GM10266 (cell line): ENCODE results near the gene SETDB1.
"Not testable (repeated sequence)": the region's sequence is repeated elsewhere in the genome, so short reads cannot be mapped to it uniquely, and the experiment has no call there.

Source experiments
- DNase-seq: peaks from one replicate; pipeline ENCODE4 v3.0.0; 2012; ENCODE audit errors: extremely low spot score
- CTCF ChIP-seq: IDR thresholded peaks from 2 replicates; pipeline ENCODE4 v1.5.1; 2012; ENCODE audit warnings: mild to moderate bottlenecking, low read depth; ENCODE audit not compliant: control insufficient read depth, insufficient read depth; ENCODE audit errors: missing control alignments

SETDB1 gene

GRCh38 chr1:150895618-150896017 is 30.5 kb upstream of the SETDB1 start:
- DNase-seq, result no peak
- no peak for TF ChIP-seq CTCF

GRCh38 chr1:150899795-150900194 is 26.4 kb upstream of the SETDB1 start:
- not testable (repeated sequence) for DNase-seq

- TF ChIP-seq CTCF, result no peak
Measured at GRCh38 chr1:150902346-150902745, 23.8 kb upstream of the SETDB1 start.

DNA sequence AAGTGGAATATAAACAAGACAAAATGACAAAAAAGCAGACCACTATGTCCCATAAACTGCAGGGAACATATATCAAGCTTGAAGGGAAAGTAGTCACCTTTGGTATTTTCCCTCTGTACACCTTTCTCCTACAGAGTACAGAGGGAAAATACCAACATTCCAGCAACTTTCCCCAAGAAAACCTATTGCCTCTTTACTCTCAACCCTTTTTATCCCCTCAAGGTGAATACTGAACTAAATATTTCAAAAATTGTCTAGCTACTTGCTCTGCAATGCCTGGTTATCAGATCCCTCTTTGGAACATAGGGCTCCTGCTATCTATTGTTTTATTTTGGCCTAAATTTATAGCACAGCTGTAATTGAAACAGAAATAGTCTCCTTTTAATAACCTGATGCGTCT is 23.4 kb upstream of the SETDB1 start:
- no peak for TF ChIP-seq CTCF
- no peak for DNase-seq

More at GRCh38 chr1:150902346-150902745, 23.8 kb upstream of the SETDB1 start:
- DNase-seq, result no peak

DNA sequence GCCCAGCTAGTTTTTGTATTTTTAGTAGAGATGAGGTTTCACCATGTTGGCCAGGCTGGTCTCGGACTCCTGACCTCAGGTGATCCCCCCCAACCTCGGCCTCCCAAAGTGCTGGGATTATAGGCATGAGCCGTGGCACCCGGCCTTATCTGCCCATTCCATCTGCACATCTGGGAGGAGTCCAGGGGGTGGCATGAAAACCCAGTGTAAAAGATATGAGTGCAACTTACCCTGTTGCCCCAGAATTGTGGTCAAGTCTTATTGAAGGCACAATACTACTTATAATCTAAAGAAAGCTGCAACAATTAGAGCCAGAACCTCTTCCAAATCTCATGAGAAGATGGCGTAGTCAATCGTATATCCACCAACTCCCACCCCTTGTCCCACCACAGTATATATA is 20.9 kb upstream of the SETDB1 start:
- DNase-seq, result no peak
- no peak for TF ChIP-seq CTCF

GRCh38 chr1:150906329-150906728 is 19.8 kb upstream of the SETDB1 start:
- no peak for DNase-seq
- TF ChIP-seq CTCF, result no peak

DNA sequence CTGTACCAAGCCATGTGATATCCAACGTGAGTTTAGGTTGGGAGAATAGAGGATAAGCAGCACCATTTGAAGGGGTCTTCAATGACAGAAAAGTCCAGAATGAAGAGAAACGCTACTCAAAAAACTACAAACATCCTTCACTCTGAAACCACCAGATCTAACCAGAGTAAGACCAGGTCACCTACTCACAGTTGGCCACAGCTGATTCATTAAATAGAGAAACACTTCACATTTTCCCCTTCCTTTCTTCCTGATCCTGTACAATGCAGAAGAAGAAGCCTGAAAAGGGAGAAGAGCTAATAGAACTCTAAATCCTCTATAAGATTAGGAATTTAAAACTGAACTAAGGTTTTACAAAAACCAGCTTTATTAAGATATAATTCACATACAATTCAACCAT is 19.4 kb upstream of the SETDB1 start:
- no peak for TF ChIP-seq CTCF
- DNase-seq, result no peak

DNA sequence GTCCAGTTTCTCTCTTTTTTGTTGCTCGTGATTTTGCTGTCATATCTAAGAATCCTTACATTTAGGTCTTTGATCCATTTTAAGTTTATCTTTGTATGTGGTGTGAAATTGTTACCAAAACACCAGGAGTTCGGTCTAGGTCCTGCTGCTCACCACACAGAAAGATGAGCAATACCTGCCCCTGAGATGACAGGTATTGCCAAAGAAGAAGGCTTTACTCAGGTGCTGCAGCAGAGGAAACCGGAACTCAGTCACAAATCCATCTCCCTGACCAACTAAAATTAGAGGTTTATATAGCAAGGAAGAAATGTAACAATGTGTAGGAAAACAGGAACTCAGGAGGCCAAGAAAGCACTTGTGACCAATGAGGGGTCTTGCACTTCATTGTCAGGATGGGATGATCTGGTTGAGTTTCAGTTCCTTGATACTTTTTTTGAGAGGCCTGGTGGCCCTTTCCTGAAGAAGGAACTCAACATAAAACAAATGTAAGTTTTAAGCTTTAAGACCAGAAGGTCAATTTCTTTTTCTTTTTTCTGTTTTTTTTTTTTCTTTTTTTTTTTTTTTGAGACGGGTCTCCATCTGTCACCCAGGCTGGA is 16.5 kb upstream of the SETDB1 start:
- TF ChIP-seq CTCF, result no peak
- no peak for DNase-seq
